Measurements from ENCODE around the gene CD44. TPM values are rescaled to one million over a fixed set of nuclear protein-coding genes. Genes with fewer than 3 reads are reported as not detected.

The CD44 gene
- total RNA-seq, 1 donor from 2014 or later: 19.6 TPM

DNA sequence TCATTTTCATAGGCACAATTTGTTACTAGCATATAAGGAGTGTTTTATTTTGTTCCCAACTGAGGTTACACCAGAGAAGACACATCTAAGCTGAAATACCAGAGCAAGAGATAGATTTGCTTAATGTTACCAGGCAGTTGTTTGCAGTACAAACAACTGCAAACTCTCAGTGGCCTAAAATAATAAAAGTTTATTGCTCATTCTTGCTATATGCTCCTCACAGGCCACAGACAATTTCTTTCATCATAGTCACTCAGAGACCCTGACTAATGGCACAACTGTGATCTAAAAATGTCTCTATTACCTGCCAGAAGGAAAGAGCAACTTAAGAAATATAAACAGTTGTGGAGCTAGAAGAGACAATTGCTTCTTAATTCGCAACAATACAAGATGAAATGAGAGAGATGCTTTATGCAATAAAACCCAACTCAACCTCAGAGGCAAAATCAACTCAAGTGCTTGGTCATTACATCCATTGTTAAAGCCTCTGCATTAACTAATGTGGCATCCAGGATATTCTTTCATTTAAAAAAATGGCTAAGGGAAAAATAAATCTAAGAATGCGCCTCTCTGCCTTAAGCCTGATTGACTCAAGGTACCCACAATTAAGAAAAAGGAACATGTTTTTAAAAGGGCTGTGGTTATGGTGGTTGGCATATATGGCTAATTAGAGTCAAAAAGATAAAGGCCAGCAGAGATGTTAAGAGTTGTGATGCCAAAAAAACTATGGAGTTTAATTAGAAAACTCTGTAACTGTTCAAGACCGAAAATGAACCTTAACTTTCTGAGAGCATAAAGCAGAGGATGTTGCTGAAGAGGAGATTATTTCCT lies 103.7 kb downstream of the CD44 start:
- intact Hi-C loops (cut with micrococcal nuclease): no loop called here
- no peak for ATAC-seq
- no peak for DNase-seq

DNA sequence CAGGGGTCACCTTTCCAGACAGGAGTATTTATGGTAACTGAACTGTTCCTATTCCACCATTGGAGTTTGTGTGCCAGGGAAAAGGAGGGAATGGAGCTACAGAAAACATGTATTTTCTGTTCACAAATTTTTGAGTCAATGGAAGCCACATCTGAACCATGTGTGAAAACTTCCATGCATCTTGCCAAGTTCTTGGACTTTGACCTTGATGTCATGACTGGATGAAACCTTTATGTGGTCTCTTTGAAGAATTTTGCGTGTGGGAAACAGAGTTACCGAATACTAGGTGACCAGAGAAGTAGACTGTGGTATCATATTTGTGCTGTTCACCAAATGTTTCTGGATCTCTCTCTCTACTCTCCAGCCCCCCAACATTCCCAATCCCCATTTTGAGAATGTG lies 104.8 kb downstream of the CD44 start:
- DNase-seq (no peak), ATAC-seq (no peak)
- intact Hi-C loops (cut with micrococcal nuclease): no loop called here

DNA sequence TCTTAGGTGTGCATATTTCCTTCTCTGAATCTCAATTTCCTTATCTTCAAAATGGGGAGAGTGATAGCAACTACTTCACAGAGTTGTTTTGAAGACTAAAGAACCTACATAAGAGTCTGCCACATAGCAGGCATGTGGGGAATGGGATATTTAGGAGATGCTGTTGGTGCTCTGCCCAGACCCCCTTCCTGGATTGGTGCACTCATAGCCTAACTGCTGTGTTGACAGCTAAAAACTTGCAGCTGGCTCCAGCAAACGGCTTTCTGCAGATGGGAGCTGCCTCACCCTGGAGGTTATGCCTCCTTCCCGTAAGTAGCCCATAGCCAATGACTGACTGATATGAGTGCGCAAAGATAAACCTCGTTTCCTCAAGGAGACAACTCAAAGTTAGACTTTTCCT lies 106.1 kb downstream of the CD44 start:
- intact Hi-C loops (cut with micrococcal nuclease): no loop called here
- DNase-seq: no peak
- no peak for ATAC-seq

DNA sequence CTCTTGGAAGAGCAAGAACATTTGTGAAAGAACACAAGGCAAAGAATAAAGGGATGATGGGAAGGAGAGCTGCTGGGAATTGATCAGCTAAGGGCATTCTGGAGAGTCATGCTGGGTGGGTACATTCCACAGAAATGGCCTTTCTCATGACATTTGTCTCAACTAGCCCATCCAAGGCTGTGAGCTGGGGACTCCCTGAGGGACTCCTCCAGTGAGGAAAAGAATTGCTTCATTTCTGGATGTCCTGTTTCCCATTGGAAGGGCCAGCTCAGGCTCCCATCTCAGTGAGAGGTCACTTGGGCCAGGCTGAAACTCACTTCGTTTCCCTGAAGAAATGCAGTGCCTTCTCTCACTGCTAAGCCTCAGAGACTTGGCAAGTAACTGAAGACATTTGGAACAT lies 106.8 kb downstream of the CD44 start:
- no peak for DNase-seq
- ATAC-seq: peak; percentile 49
- intact Hi-C loops (cut with micrococcal nuclease): no loop called here

DNA sequence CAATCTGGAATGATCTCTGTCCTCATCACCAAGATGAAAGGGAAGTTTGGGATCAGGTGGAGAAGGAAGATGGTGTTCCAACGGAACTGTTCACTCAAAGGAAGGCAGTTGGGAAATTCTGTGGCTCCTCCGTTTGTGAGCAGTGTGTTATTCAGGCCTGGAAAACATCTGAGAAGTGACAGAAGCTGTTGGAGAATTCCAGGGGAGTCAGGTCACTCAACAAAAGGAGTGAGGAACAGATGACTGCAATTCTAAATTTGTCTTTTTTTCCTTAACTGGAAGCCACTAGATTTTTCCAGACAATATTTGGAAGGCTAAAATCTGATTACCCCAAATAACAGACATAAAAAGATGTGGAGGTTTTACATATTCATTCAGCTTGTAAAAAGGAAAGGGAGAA lies 107.8 kb downstream of the CD44 start:
- no peak for DNase-seq
- intact Hi-C loops (cut with micrococcal nuclease): no loop called here

DNA sequence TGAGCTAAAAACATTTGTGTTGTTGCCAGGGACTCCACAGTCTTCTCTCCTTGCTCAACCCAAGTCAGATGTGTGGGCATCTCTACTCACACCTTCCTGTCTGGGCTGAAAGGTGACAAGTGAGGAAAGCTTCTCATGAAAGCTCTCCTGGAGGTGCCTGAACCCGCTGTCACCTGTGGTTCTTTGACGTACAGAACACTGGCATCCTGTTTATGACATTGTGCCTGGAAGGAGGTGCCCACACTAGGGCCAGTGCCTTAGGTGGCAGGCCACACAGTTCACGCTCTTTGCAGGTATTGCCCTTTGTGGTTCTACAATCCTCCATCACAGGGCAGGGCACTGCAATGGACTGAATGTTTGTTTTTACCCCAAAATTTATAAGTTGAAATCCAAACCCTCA lies 108.5 kb downstream of the CD44 start:
- intact Hi-C loops (cut with micrococcal nuclease): no loop called here
- ATAC-seq: peak; percentile 25
- DNase-seq: no peak

More for the DNA sequence above, 107.8 kb downstream of the CD44 start:
- peak; percentile 88 for ATAC-seq

DNA sequence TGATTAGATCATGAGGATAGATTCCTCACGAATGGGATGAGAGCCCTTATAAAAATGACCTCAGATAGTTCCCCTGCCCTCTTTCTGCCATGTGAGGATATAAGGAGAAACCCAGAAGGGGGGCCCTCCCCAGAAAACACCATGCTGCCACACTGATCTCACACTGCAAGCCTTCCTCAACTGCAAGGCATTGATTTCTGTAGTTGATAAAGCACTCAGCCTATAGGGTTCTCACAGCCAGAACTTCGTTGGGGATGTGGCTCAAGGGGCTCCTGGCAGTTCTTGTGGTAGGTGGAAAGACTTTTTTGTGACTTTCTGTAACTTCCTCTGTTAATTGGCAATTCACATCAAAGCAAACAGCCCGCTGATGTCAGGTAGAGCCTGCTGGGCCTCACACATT lies 108.9 kb downstream of the CD44 start:
- intact Hi-C loops (cut with micrococcal nuclease): no loop called here
- DNase-seq (no peak), ATAC-seq (no peak)

DNA sequence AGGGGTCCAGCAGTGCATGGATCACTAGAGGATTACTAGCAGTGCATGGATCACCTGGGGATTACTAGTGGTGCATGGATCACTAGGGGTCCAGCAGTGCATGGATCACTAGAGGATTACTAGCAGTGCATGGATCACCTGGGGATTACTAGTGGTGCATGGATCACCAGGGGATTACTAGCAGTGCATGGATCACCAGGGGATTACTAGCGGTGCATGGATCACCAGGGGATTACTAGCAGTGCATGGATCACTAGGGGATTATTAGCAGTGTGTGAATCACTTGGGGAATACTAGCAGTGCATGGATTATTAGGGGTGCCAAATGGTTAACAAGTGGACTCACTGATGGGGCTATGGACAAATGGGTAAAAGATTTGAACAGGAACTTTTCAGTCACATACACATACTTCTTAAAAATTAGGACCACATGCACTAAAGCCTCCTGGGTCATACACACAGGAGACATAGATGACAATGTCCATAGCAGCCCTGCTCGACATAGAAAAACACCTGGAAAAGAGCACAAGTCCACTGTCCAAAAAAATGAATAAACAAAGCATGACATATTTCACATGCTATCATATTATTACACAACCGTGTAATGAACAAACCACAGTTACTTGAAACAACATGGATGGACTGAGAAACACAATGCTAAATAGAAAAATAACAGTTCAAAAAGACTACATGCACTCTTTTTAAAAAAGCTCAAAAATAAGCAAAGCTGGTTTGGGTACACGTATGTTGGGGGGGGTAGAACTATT lies 109.8 kb downstream of the CD44 start:
- no peak for DNase-seq
- intact Hi-C loops (cut with micrococcal nuclease): no loop called here

DNA sequence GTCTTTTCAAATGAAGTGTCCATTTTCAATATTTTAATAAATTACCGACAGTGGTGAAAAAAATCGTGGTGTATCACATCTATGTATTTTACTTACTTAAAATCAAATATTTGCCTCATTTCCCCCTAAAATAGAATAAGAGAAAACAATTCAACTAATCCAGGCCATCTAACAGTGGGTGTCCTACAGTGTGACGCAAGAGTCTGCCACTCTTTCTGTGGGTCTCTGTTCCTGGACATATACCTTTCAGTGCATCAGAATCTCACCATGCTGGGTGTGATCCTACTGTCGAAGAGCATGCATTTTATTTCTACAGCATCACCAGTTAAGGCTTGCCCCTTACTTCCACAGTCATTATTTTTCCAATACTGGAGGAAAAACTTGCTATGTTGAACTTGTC lies 111.2 kb downstream of the CD44 start:
- no peak for DNase-seq
- intact Hi-C loops (cut with micrococcal nuclease): no loop called here
- no peak for ATAC-seq

More for the DNA sequence above, 109.8 kb downstream of the CD44 start:
- no peak for ATAC-seq

DNA sequence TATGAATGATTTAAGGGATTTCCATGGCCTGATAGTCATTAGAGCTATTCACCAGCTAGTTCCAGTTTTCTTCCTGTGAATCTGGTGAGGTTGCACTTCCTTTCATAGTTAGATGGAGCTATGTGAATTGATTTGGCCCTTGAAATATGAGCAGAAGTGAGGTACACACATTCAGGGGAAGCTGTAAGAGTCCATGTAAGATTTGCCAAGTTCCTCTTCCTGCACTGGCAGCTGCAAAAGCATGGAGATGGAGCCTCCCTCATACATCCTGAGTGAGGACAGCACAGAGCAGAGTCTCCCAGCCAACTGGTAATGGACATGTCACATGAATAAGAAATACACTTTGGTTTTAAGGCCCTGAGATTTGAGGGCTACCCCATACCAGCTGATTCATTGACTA lies 111.7 kb downstream of the CD44 start:
- ATAC-seq: peak; percentile 31
- intact Hi-C loops (cut with micrococcal nuclease): no loop called here
- no peak for DNase-seq

DNA sequence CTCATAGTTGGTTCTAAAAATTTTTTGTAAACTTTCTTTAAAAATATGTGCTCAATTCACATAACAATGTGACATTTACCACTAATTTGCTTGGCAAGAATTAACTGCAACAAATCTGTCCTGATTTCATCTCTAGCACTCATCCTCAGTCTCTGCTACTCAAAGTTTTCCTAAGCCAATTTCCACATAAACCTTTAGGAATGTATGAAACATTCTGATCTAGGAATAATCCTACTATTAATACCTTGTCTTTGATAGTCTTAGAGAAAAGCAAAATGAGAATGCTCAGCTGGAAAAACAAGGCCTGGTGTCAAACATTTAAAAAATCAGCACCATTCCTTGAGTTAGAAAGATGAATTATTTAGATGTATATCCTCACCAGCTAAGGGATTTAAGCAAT lies 114.3 kb downstream of the CD44 start:
- intact Hi-C loops (cut with micrococcal nuclease): no loop called here
- DNase-seq: no peak
- no peak for ATAC-seq

DNA sequence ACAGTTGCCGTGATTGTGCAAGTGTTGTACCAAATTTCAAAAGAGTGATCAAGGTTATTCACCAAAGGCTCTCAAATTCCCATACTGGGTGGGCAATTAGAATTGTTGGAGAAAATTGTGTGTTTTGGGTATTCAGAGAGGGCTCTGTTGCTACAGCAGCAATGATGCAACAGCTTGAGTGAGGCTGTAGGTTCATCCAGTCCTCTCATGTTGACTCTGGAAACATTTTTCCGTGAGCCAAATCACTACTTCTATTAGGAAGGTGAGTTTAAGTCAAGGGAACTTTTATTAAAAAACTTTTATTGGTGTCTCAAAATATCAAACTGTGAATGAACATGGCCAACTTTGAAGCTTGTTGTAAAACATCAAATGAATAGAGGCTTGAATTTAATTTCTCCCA lies 116.5 kb downstream of the CD44 start:
- DNase-seq (no peak), ATAC-seq (no peak)
- intact Hi-C loops (cut with micrococcal nuclease): no loop called here

DNA sequence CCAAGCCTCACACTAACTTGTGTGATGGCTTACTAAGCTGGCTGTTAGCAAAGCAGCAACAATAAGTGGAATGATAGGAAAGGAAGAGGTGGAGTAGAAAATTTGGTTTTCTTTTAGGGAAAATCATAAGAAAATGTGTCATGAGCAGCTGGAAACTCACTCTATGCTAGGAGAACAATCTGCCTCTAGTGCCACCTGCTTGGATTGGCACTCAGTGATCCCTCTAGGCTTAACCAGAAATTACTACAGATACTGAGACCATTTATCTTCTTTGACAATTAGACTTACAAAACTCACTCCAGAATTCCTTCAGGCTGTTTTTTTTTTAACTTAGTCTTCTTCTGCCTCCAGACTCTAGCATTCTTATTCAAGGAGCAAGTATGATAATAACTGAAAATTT lies 117.3 kb downstream of the CD44 start:
- DNase-seq (no peak), ATAC-seq (no peak)
- intact Hi-C loops (cut with micrococcal nuclease): no loop called here

DNA sequence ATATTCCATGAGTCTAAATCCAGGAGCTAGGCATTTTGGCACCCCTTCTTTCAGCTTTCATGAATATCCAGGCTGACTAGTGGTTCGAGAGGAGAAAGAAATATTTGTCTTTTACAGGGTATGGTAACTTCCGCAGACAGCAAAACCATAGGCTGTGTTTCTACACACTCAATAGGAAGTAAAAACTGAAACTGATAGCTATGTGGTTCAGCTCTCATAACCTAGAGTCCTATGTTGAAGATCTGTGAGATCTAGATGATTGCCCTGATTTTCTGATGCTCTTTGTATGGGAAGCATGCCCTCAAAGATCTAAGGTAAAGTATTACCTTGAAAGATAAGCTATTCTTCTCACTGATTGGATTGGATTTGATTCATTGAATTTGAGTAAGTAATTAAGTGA lies 118.3 kb downstream of the CD44 start:
- intact Hi-C loops (cut with micrococcal nuclease): no loop called here
- ATAC-seq (no peak), DNase-seq (no peak)

DNA sequence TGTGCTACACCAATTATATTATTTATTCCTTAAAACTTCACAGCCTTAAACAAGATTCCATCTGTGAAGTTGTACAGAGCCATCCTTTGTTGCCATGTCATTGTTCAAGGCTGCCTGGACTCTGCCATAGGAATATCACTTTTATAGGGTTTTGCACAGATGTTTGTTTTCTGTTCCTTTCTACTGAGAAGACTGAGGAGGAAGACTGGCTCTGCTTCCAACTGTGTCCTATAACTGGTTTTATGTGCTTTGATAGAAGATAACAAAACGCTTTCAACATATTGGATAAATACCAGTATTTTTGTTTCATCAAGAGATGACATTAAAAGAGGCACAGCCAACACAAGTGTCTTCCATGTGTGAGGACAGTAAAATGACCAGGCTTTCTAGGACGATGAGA lies 120.6 kb downstream of the CD44 start:
- DNase-seq (no peak), ATAC-seq (no peak)
- intact Hi-C loops (cut with micrococcal nuclease): no loop called here

DNA sequence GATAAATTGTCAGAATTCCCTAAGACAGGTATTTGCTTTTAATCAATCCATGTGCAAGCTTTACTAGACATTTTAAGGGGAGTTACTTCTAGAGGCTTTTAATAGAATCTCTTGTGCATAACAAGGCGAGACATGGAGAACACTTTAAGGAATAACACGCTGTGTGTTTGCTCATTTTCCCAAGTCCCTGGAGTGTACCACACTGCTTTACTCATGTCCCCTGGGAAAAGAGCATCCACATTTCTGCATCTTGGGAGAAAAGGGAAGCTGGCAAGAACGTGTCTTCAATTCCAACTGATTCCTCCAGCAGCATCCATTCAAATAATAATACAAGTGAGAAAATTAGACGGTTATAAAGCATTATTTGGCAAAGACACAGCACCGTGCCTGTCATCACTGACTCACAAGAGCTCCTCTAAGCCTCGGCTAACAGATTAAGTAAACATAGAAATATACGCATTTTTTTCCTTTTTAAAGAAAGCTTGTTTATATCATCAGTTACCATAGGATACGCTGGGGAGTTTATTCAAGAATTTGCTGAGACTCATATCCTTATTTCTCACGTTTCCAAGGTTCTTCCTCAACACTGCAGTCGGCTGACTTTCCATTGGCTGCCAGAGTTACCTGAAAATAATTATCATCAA lies 121.5 kb downstream of the CD44 start:
- DNase-seq (no peak), ATAC-seq (peak; percentile 38)
- intact Hi-C loops (cut with micrococcal nuclease): no loop called here

DNA sequence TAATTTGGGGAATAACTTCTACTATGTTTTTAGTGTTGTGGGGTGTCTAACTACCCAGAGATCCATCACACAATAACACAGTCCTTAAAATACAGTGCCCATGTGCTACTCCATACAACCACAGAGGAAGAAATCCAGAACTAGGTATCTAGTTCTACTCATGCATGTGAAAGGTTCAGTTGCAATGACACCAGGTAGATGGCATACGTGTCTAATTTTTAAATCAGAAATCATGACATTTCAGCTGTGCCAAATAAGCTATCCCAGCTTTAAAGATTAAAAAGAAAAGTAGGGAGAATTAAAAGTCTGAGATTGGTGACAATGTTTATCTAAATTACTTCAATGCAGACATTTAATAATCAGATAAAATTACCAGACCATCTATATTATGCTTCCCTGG lies 122.2 kb downstream of the CD44 start:
- ATAC-seq (no peak), DNase-seq (no peak)
- intact Hi-C loops (cut with micrococcal nuclease): no loop called here

DNA sequence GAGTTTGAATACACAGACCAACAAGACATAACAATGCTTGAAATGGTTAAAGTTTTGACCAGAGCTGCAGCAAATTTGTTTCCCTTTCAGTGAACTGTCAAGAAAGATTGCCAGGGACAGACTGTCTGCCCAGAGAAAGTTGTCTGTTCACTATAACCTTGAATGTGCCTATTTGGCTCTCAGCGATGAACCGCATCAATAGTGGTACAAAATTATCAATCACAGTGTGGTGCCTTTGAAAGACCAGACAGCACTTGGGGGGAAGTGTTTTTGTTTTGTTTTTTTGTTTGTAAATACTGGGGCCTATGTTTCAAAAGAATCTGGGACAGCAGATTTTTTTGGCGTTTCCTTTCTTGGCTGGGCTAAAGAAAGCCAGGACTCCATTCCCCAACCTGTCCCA lies 123.1 kb downstream of the CD44 start:
- intact Hi-C loops (cut with micrococcal nuclease): no loop called here
- no peak for ATAC-seq
- DNase-seq: no peak

DNA sequence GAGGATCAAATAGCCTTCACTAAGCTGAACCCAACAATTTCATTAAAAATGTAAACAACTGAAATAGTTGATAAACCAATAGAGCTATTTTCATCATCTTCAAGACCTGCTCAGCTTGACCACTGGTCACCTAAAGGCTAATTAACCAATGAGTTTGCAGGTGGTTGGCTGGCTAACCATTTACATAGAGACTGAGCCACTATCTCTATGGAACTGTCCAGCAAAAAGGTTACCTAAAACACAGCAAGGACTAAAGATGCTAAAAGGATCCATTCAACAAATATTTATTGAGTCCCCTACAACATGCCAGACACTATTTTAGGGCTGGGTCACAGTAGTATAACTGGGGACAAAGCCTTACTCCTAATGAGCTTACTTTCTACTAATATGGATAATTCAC lies 123.8 kb downstream of the CD44 start:
- intact Hi-C loops (cut with micrococcal nuclease): no loop called here
- ATAC-seq: no peak
- no peak for DNase-seq

DNA sequence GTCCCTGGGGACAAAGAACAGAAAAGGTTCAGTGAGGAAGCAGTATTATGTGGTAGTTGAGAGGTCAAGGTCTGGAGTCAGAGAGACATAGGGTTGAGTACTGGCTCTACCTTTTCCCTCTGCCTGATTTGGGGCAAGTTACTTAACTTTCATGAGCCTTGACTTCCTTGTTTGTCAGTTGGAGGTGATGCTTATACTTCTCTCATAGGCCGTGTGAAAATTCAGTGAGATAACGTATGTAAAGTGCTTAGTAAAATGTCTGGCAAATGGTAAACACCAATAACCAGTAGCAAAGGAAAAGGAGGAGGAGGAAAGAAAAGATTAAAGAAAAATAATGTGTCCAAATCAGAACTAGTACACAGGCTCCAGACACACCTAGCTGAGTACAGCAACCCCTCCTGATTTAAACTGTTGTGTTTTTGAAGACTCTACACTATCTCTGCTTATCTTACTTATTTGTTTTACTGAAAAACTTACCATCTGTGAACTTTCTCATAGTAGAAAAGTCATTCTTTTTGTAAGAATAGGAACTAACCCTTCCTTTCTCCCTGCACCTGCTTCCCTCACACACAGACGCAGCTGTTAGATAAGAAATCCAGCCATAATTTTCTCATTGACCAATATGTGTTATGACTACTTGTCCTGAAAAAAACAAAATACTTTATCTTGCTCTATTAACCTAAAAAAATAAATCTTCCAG lies 126.9 kb downstream of the CD44 start:
- intact Hi-C loops (cut with micrococcal nuclease): no loop called here
- DNase-seq: no peak

More for the DNA sequence above, 126.9 kb downstream of the CD44 start:
- ATAC-seq: no peak
